Sigmoid colon (tissue), 7 donors: ENCODE measurements around the gene COX14. TPM values are rescaled to one million over a fixed set of nuclear protein-coding genes. Genes with fewer than 3 reads are reported as not detected.

Experiments
- DNase-seq: peaks from one replicate; pipeline ENCODE4 v3.0.0-alpha.2; 2019
- H3K27ac ChIP-seq, 4 donors: fragments of 200-600 bp; sonication (generic); one replicate each; pipeline ENCODE4 v1.5.1; 2016 to 2019; ENCODE audit warnings: mild to moderate bottlenecking in 1 of 4
- H3K27me3 ChIP-seq, 3 donors: fragments of 200-600 bp; sonication (generic); one replicate each; pipeline ENCODE4 v1.5.1; 2019; ENCODE audit warnings: mild to moderate bottlenecking in 1 of 3
- H3K36me3 ChIP-seq, 4 donors: fragments of 200-600 bp; sonication (generic); one replicate each; pipeline ENCODE4 v1.5.1; 2016 to 2019
- H3K4me1 ChIP-seq, 4 donors: fragments of 200-600 bp; sonication (generic); one replicate each; pipeline ENCODE4 v1.5.1; 2017 to 2019
- H3K4me3 ChIP-seq, 4 donors: fragments of 200-600 bp; sonication (generic); one replicate each; pipeline ENCODE4 v1.5.1; 2017 to 2019; ENCODE audit warnings: mild to moderate bottlenecking in 2 of 4, moderate library complexity in 1 of 4
- H3K9me3 ChIP-seq, 4 donors: fragments of 200-600 bp in 3 of 4; sonication (generic) in 3 of 4; one replicate each; pipeline versions ENCODE4 v1.5.1 to v1.6.1; 2013 to 2019
- EP300 ChIP-seq, 4 donors: sonication (generic); formaldehyde crosslinking; IDR thresholded peaks; one replicate each; pipeline ENCODE4 v1.6.1; 2017; ENCODE audit warnings: antibody characterized with exemption in 4 of 4
- POLR2A ChIP-seq, 2 donors: fragments of 450-650 bp; IDR thresholded peaks; one replicate each; pipeline ENCODE4 v1.6.1; 2016; ENCODE audit warnings: antibody characterized with exemption in 2 of 2, mild to moderate bottlenecking in 2 of 2, moderate library complexity in 2 of 2
- POLR2AphosphoS5 ChIP-seq, 4 donors: sonication (generic); formaldehyde crosslinking; IDR thresholded peaks; one replicate each; pipeline ENCODE4 v1.6.1; 2017; ENCODE audit warnings: antibody characterized with exemption in 4 of 4
- WGBS, 2 donors: extraction: QIAGEN DNeasy Blood & Tissue Kit; methylation state at CpG; one replicate each; pipeline ENCODE4 v1.1.7; 2013; 5-methylcytosine and 5-hydroxymethylcytosine counted together
- intact Hi-C: fragments of 100-400 bp; cut with DNase I; formaldehyde crosslinking; loops from one replicate; pipeline ENCODE4 v1.15.1; 2023
- polyA plus RNA-seq, 3 donors: library from polyadenylated mRNA; stranded (reverse); fragments of 200-250 nt; gene quantifications; one replicate each; pipeline ENCODE4 v1.2.3, GENCODE V29; 2013
- total RNA-seq, 4 donors: library from RNA; depleted of rRNA; stranded (reverse); fragments of >200 nt; gene quantifications; one replicate each; pipeline ENCODE4 v1.1.0, GENCODE V29; 2016
- TF ChIP-seq, protein P1 (sequence below), 4 experiments: fragments of 450-650 bp in 3 of 4; fragments of 200-600 bp in 1 of 4; IDR thresholded peaks; one replicate each; pipeline ENCODE4 v1.5.1; 2016 to 2019; ENCODE audit warnings: antibody characterized with exemption in 4 of 4, mild to moderate bottlenecking in 3 of 4, moderate library complexity in 2 of 4
- donor health status: healthy with polysubstance abuse.
- donor health status: Bipolar disorder and iron deficiency.
- donor health status: healthy.

The COX14 gene
- total and polyA plus RNA-seq, 7 donors: 87.8 to 266 (median 124) TPM

DNA sequence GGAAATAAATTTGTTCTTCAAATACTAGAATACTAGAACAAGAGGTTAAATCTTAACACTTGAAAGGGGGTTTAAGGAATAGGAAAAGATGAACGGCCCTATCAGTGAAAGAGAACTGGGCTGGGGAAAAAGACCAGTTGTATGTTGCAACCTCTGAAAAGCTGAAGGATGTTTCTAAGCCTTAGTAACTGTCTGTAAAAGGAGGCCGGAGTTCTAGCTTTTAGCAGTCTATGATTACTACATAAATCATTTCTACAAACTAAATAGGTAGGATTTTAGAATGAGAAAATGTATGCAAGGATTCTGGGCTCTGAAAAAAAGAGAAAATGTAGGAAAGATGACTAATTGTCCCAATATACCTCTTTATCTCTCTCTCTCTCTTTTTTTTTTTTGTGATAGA, 50.2 kb downstream of the COX14 start:
- peaks cover 0 to 12% (median 11%) of the 10 kb centered on the region in 4 donors for H3K4me1 ChIP-seq
- DNase-seq: no peak
- H3K9me3 ChIP-seq: no peaks in the 10 kb centered on the region
- TF ChIP-seq POLR2A (IDR thresholded peaks at IDR 0.05) (no peak), EP300 (IDR thresholded peaks at IDR 0.05) (no peak), POLR2AphosphoS5 (IDR thresholded peaks at IDR 0.05) (no peak)
- TF ChIP-seq, protein P1, sequence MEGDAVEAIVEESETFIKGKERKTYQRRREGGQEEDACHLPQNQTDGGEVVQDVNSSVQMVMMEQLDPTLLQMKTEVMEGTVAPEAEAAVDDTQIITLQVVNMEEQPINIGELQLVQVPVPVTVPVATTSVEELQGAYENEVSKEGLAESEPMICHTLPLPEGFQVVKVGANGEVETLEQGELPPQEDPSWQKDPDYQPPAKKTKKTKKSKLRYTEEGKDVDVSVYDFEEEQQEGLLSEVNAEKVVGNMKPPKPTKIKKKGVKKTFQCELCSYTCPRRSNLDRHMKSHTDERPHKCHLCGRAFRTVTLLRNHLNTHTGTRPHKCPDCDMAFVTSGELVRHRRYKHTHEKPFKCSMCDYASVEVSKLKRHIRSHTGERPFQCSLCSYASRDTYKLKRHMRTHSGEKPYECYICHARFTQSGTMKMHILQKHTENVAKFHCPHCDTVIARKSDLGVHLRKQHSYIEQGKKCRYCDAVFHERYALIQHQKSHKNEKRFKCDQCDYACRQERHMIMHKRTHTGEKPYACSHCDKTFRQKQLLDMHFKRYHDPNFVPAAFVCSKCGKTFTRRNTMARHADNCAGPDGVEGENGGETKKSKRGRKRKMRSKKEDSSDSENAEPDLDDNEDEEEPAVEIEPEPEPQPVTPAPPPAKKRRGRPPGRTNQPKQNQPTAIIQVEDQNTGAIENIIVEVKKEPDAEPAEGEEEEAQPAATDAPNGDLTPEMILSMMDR (IDR thresholded peaks at IDR 0.05): no peak
- 84 to 86% methylated on average over 2 of the region's 2 CpGs for WGBS, 2 donors
- intact Hi-C loops: no loop called here
- no peaks in the 10 kb centered on the region for H3K27me3 ChIP-seq
- peak overlapping the region in 2 of 4 donors; percentile 5 to 37 for H3K27ac ChIP-seq
- H3K36me3 ChIP-seq: no peaks in the 10 kb centered on the region
- H3K4me3 ChIP-seq: no peak overlapping the region

DNA sequence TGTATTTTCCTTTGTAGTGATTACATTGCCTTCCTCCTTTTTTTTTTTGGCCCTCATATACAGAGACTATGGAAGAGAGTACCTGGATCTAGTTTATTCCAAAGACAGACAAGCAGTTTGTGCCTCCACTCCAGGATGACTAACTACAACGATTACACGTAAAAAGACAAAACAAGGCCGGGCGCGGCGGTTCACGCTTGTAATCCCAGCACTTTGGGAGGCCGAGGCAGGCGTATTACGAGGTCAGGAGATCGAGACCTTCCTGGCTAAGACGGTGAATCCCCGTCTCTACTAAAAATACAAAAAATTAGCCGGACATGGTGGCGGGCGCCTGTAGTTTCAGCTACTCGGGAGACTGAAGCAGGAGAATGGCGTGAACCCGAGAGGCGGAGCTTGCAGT, 52.9 kb downstream of the COX14 start:
- intact Hi-C loops: no loop called here
- Histone ChIP-seq H3K9me3 (no peaks in the 10 kb centered on the region), H3K27ac (no peak overlapping the region), H3K36me3 (no peaks in the 10 kb centered on the region), H3K4me1 (peaks cover 0 to 19% (median 17%) of the 10 kb centered on the region in 4 donors), H3K27me3 (no peaks in the 10 kb centered on the region), H3K4me3 (no peak overlapping the region)
- DNase-seq: no peak
- TF ChIP-seq, protein P1 (IDR thresholded peaks at IDR 0.05): no peak
- no peak for TF ChIP-seq POLR2AphosphoS5 (IDR thresholded peaks at IDR 0.05)
- no peak for TF ChIP-seq POLR2A (IDR thresholded peaks at IDR 0.05)
- no peak for TF ChIP-seq EP300 (IDR thresholded peaks at IDR 0.05)
- WGBS, 2 donors: 95 to 96% methylated on average over 20 of the region's 20 CpGs

DNA sequence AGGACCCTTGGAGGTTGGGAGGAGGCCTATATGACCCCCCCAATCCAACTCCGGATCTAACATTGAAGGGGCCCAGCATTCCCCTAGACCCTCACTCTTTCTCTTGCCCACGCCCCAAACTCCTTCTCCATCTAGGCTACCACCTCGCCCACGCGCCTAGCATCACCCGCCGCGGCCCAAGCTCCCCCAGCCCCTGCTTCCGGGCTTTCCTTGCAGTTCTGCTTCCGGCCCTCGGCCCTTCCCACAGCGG, 54.7 kb downstream of the COX14 start:
- DNase-seq: peak; percentile 72
- WGBS, 2 donors: 0% methylated on average over 12 of the region's 12 CpGs
- Histone ChIP-seq H3K27ac (peak overlapping the region; percentile 95 to 99 (median 97)), H3K4me3 (peak overlapping the region; percentile 93 to 99 (median 96)), H3K27me3 (no peaks in the 10 kb centered on the region), H3K9me3 (no peaks in the 10 kb centered on the region), H3K4me1 (peaks cover 0 to 19% (median 17%) of the 10 kb centered on the region in 4 donors), H3K36me3 (no peaks in the 10 kb centered on the region)
- intact Hi-C loops: loop anchor here (1.0 to 2.0 kb wide), 2 partner anchors 55 to 82 kb away; partner anchors contain the start of gene SMARCD1
- TF ChIP-seq POLR2AphosphoS5 (IDR thresholded peaks at IDR 0.05) (no peak), EP300 (IDR thresholded peaks at IDR 0.05) (no peak), POLR2A (IDR thresholded peaks at IDR 0.05) (no peak)
- TF ChIP-seq, protein P1 (IDR thresholded peaks at IDR 0.05): no peak

DNA sequence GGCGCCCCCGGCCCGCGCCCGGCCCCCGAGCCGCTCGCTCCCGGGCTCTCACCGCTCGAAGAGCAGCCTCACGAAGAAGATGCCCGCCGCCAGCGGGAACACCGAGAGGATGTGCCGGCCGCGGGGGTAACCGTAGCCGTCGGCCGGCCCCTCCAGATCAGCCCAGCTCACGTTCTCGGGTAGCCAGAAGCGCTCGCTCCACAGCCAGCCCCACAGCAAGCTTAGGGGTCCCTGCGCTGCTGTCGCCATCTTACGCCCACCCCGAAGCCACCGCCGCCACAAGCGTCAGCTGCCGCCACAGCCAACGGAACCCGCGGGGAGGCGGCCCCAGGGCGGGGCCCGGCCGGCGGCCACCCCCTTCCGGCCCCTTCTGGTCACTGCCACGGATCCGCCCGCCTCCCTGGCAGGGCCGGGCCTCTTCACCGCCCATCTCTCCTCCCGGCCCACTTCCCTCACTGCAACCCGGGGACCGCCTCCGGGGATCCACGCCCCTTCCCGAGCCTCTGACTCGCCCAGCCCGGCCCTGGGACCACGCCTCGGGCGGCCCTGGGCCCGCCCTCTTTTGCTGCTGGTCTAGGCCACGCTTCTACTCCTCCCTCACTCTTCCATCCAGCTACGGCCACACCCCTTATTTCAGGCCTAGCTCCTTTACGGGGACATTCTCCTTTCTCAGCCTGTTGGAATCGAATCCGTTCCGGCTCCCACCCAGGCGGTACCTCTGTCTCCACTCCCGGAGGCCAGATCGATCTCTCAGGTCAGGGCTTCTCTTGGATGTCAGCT, 55.2 kb downstream of the COX14 start, which contains the start of gene CERS5:
TSS of gene CERS5 (minus strand) at position 321 of the 780 bp plus-strand sequence. CDS start at position 249, 72 bp downstream.
- intact Hi-C loops: loop anchor here (1.0 to 2.0 kb wide), 2 partner anchors 56 to 82 kb away; partner anchors contain the start of gene SMARCD1
- peak; percentile 99 for DNase-seq
- WGBS, 2 donors: 1% methylated on average over 70 of the region's 70 CpGs
- Histone ChIP-seq H3K4me3 (peak within 1 kb of the TSS; percentile 93 to 99 (median 96)), H3K27me3 (no peaks in the 10 kb centered on the region), H3K27ac (peak within 1 kb of the TSS; percentile 95 to 99 (median 97)), H3K4me1 (peaks cover 0 to 19% (median 17%) of the 10 kb centered on the region in 4 donors), H3K36me3 (no peaks in the 10 kb centered on the region), H3K9me3 (no peaks in the 10 kb centered on the region)
- peak; percentile 55 to 88 (median 69) for TF ChIP-seq POLR2AphosphoS5 (IDR thresholded peaks at IDR 0.05)
- TF ChIP-seq POLR2A (IDR thresholded peaks at IDR 0.05): peak; percentile 35 to 62
- no peak for TF ChIP-seq EP300 (IDR thresholded peaks at IDR 0.05)
- TF ChIP-seq, protein P1 (IDR thresholded peaks at IDR 0.05): peak in 2 of 4 experiments; percentile 9 to 21

Other genes with a start within 250 kb of the COX14 start
- 10 to 100 TPM in 1 of 4 donors, 1 to 10 TPM in 3; 5.8 to 12.8 (median 7.5) TPM for gene FAIM2, start 208.3 kb upstream of the COX14 start, total RNA-seq
- 1 to 10 TPM in 2 of 3 donors, not detected in 1; 1.2 to 5.6 TPM for gene FAIM2, start 208.3 kb upstream of the COX14 start, polyA plus RNA-seq
- not detected for gene AQP2, start 161.5 kb upstream of the COX14 start, total RNA-seq
- not detected for gene AQP2, start 161.5 kb upstream of the COX14 start, polyA plus RNA-seq
- gene AQP5, start 150.4 kb upstream of the COX14 start, total RNA-seq: not detected
- under 1 TPM in 1 of 3 donors, not detected in 2; 0.09 TPM for gene AQP5, start 150.4 kb upstream of the COX14 start, polyA plus RNA-seq
- under 1 TPM; 0.14 to 0.83 (median 0.60) TPM for gene AQP6, start 139.3 kb upstream of the COX14 start, total RNA-seq
- gene AQP6, start 139.3 kb upstream of the COX14 start, polyA plus RNA-seq: under 1 TPM in 1 of 3 donors, not detected in 2; 0.12 TPM
- gene RACGAP1, start 86.7 kb upstream of the COX14 start, total RNA-seq: 10 to 100 TPM; 14.1 to 42.6 (median 27.0) TPM
- 10 to 100 TPM in 1 of 3 donors, 1 to 10 TPM in 2; 4.8 to 22.5 (median 8.3) TPM for gene RACGAP1, start 86.7 kb upstream of the COX14 start, polyA plus RNA-seq
- 1 to 10 TPM; 3.5 to 6.9 (median 5.2) TPM for gene ASIC1, start 54.6 kb upstream of the COX14 start, total RNA-seq
- gene ASIC1, start 54.6 kb upstream of the COX14 start, polyA plus RNA-seq: 1 to 10 TPM in 2 of 3 donors, not detected in 1; 1.3 to 1.6 TPM
- 10 to 100 TPM; 22.4 to 64.8 (median 39.2) TPM for gene SMARCD1, start 26.9 kb upstream of the COX14 start, total RNA-seq
- gene SMARCD1, start 26.9 kb upstream of the COX14 start, polyA plus RNA-seq: 10 to 100 TPM; 16.0 to 26.4 (median 24.1) TPM
- 10 to 100 TPM in 1 of 4 donors, 1 to 10 TPM in 1, under 1 TPM in 2; 0.55 to 59.6 (median 1.5) TPM for gene GPD1, start 8.2 kb upstream of the COX14 start, total RNA-seq
- gene GPD1, start 8.2 kb upstream of the COX14 start, polyA plus RNA-seq: 10 to 100 TPM in 1 of 3 donors, 1 to 10 TPM in 2; 3.0 to 19.8 (median 3.6) TPM
- gene CERS5, start 55.1 kb downstream of the COX14 start, total RNA-seq: 10 to 100 TPM; 21.7 to 29.1 (median 23.3) TPM
- 10 to 100 TPM in 1 of 3 donors, 1 to 10 TPM in 2; 4.8 to 25.9 (median 5.3) TPM for gene CERS5, start 55.1 kb downstream of the COX14 start, polyA plus RNA-seq
- gene LIMA1, start 171.3 kb downstream of the COX14 start, total RNA-seq: 100 to 1,000 TPM in 1 of 4 donors, 10 to 100 TPM in 3; 39.7 to 111 (median 41.6) TPM
- gene LIMA1, start 171.3 kb downstream of the COX14 start, polyA plus RNA-seq: 100 to 1,000 TPM; 108 to 181 (median 175) TPM